ENCODE measurements around the gene INS. TPM values are rescaled to one million over a fixed set of nuclear protein-coding genes. Genes with fewer than 3 reads are reported as not detected.

INS gene
- total RNA-seq, 1 donor from 2014 or later, result not detected

DNA sequence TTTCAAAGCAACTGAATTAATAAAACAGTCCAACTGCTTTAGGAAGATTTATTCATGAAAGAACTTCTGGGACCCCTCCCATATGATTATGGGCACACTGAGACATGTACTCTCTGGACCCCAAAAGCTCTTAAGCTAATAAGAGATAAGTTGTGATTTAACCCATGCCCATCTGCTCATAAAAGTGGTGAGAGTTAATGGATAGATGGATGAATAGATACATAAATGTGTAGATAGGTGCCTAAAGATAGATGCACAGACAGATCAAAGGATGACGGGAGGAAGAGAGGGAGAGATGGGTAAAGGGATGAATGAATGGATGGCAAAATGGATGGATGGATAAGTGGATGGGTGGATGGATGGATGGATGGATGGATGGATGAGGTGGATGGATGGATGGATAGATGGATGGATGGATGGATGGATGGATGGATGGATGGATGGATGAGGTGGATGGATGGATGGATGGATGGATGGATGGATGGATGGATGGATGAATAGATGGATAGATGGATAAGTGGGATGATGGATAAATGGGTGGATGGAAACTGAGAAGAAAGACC is 40.0 kb upstream of the INS start:
- peaks cover 2% of the 10 kb centered on the region for H3K36me3 Mint-ChIP-seq (ENCODE audit: low read depth, unreplicated experiment)
- TF ChIP-seq EZH2 (IDR thresholded peaks at IDR 0.05; ENCODE audit: insufficient read depth, low read length) (no peak), CTCF (IDR thresholded peaks at IDR 0.05; ENCODE audit: insufficient read depth, low read depth, low read length) (no peak)
- Histone ChIP-seq H3K27me3 (ENCODE audit: insufficient read depth, low read length) (no peaks in the 10 kb centered on the region), H3K27ac (ENCODE audit: low read depth, low read length) (no peak overlapping the region), H3K9ac (ENCODE audit: low read length) (no peak overlapping the region), H3K36me3 (ENCODE audit: insufficient read depth, low read length) (no peaks in the 10 kb centered on the region), H2AFZ (ENCODE audit: low read depth, low read length) (no peak overlapping the region), H3K79me2 (ENCODE audit: insufficient read depth, low read length) (no peaks in the 10 kb centered on the region), H3K9me3 (ENCODE audit: insufficient read depth, low read depth, low read length) (no peaks in the 10 kb centered on the region), H4K20me1 (ENCODE audit: insufficient read depth, low read length) (peaks cover 6% of the 10 kb centered on the region), H3K4me3 (ENCODE audit: insufficient read depth, low read depth, low read length) (no peak overlapping the region), H3K4me2 (ENCODE audit: low read length) (no peak overlapping the region), H3K4me1 (ENCODE audit: insufficient read depth, low read length) (no peaks in the 10 kb centered on the region)
- H3K9me3 Mint-ChIP-seq (ENCODE audit: unreplicated experiment), result peaks cover 3% of the 10 kb centered on the region
- DNase-seq (ENCODE audit: low read depth), result no peak
- peaks cover 28% of the 10 kb centered on the region for H3K27me3 Mint-ChIP-seq (ENCODE audit: low read depth, unreplicated experiment)
- no peaks in the 10 kb centered on the region for H3K4me1 Mint-ChIP-seq (ENCODE audit: low read depth, unreplicated experiment)
- no peak overlapping the region for H3K4me3 Mint-ChIP-seq (ENCODE audit: unreplicated experiment)
- no peak for FAIRE-seq
- H3K27ac Mint-ChIP-seq (ENCODE audit: unreplicated experiment), result no peak overlapping the region

DNA sequence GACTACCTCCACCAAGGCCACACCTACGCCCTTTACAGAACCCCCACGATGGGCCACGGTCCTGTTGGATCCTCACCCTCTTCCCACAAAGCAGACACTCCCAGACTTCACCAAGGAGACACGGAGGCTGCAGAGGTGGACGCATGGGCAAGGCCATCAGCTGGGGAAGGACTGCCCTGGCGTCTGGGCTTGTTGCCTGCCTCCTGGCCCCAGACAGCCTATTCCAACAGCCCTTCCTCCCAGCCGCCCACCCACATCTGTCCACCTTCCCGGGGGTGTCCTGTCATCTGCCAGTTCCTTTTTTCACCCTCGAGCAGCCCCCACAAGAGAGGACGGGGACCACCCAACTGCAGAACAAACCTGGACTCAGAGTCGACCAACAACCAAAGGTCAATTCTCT is 39.5 kb upstream of the INS start:
- no peaks in the 10 kb centered on the region for H3K4me1 ChIP-seq (ENCODE audit: insufficient read depth, low read length)
- no peaks in the 10 kb centered on the region for H3K36me3 ChIP-seq (ENCODE audit: insufficient read depth, low read length)
- peaks cover 32% of the 10 kb centered on the region for H3K27me3 Mint-ChIP-seq (ENCODE audit: low read depth, unreplicated experiment)
- H2AFZ ChIP-seq (ENCODE audit: low read depth, low read length), result no peak overlapping the region
- no peaks in the 10 kb centered on the region for H3K79me2 ChIP-seq (ENCODE audit: insufficient read depth, low read length)
- H3K27ac ChIP-seq (ENCODE audit: low read depth, low read length), result no peak overlapping the region
- H3K4me2 ChIP-seq (ENCODE audit: low read length), result no peak overlapping the region
- TF ChIP-seq EZH2 (IDR thresholded peaks at IDR 0.05; ENCODE audit: insufficient read depth, low read length) (no peak), CTCF (IDR thresholded peaks at IDR 0.05; ENCODE audit: insufficient read depth, low read depth, low read length) (no peak)
- no peak overlapping the region for H3K4me3 ChIP-seq (ENCODE audit: insufficient read depth, low read depth, low read length)
- no peak for DNase-seq (ENCODE audit: low read depth)
- no peak overlapping the region for H3K27ac Mint-ChIP-seq (ENCODE audit: unreplicated experiment)
- H3K4me3 Mint-ChIP-seq (ENCODE audit: unreplicated experiment), result no peak overlapping the region
- H3K9me3 Mint-ChIP-seq (ENCODE audit: unreplicated experiment), result peaks cover 3% of the 10 kb centered on the region
- no peak overlapping the region for H3K9ac ChIP-seq (ENCODE audit: low read length)
- H4K20me1 ChIP-seq (ENCODE audit: insufficient read depth, low read length), result peaks cover 6% of the 10 kb centered on the region
- peaks cover 2% of the 10 kb centered on the region for H3K36me3 Mint-ChIP-seq (ENCODE audit: low read depth, unreplicated experiment)
- no peaks in the 10 kb centered on the region for H3K4me1 Mint-ChIP-seq (ENCODE audit: low read depth, unreplicated experiment)
- no peaks in the 10 kb centered on the region for H3K27me3 ChIP-seq (ENCODE audit: insufficient read depth, low read length)
- H3K9me3 ChIP-seq (ENCODE audit: insufficient read depth, low read depth, low read length), result no peaks in the 10 kb centered on the region
- FAIRE-seq, result no peak

GRCh38 chr11:2199466-2200341 is 38.7 kb upstream of the INS start:
- DNase-seq (ENCODE audit: low read depth), result no peak
- no peaks in the 10 kb centered on the region for H3K4me1 Mint-ChIP-seq (ENCODE audit: low read depth, unreplicated experiment)
- H3K27ac Mint-ChIP-seq (ENCODE audit: unreplicated experiment), result no peak overlapping the region
- Histone ChIP-seq H2AFZ (ENCODE audit: low read depth, low read length) (no peak overlapping the region), H3K27me3 (ENCODE audit: insufficient read depth, low read length) (no peaks in the 10 kb centered on the region), H3K79me2 (ENCODE audit: insufficient read depth, low read length) (no peaks in the 10 kb centered on the region), H3K9me3 (ENCODE audit: insufficient read depth, low read depth, low read length) (no peaks in the 10 kb centered on the region), H4K20me1 (ENCODE audit: insufficient read depth, low read length) (peaks cover 6% of the 10 kb centered on the region), H3K4me3 (ENCODE audit: insufficient read depth, low read depth, low read length) (no peak overlapping the region), H3K36me3 (ENCODE audit: insufficient read depth, low read length) (no peaks in the 10 kb centered on the region), H3K4me1 (ENCODE audit: insufficient read depth, low read length) (no peaks in the 10 kb centered on the region), H3K9ac (ENCODE audit: low read length) (no peak overlapping the region), H3K4me2 (ENCODE audit: low read length) (no peak overlapping the region), H3K27ac (ENCODE audit: low read depth, low read length) (no peak overlapping the region)
- H3K27me3 Mint-ChIP-seq (ENCODE audit: low read depth, unreplicated experiment), result peaks cover 34% of the 10 kb centered on the region
- H3K36me3 Mint-ChIP-seq (ENCODE audit: low read depth, unreplicated experiment), result peaks cover 2% of the 10 kb centered on the region
- H3K4me3 Mint-ChIP-seq (ENCODE audit: unreplicated experiment), result no peak overlapping the region
- peaks cover 3% of the 10 kb centered on the region for H3K9me3 Mint-ChIP-seq (ENCODE audit: unreplicated experiment)
- FAIRE-seq, result no peak
- TF ChIP-seq EZH2 (IDR thresholded peaks at IDR 0.05; ENCODE audit: insufficient read depth, low read length) (no peak), CTCF (IDR thresholded peaks at IDR 0.05; ENCODE audit: insufficient read depth, low read depth, low read length) (no peak)
